ENCODE data around the gene SULF2.

DNA sequence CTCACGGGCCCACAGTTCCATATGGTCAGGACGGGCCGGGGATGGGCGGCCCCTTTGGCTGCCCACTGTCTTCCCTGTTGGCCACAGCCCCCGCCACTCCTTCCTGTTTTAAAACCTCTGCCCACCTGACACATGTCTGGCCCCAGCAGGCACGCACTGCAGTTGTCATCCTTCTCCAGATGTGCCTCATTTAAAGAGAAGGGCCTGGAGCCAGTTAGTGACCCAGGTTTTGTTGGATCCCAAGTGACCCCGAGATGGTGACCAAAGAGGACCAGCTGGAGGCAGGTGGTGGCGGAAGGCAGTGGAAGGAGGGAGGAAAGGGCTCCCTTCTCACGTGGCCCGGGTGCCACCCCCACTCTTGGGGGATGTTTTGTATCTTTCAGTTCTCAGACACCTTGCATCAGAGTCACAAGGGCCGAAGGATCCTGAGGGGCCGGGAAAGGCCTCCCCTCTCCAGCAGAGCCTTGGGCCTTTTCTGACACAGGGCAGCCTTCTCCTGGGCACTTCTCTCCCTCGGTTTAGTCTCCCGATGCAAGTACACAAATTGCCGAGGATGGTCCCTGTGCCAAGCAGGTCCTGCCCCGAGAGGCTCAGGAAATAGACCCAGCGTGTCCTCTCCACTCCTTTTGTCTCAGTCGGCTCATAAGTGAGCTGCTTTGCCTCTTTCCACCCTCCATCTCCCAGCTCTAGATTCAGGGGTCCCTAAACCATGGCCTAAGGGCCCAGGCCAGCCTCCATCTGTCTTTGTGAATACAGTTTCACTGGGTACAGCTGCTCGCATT is 117.6 kb downstream of the SULF2 start:
- TF ChIP-seq, protein P1, sequence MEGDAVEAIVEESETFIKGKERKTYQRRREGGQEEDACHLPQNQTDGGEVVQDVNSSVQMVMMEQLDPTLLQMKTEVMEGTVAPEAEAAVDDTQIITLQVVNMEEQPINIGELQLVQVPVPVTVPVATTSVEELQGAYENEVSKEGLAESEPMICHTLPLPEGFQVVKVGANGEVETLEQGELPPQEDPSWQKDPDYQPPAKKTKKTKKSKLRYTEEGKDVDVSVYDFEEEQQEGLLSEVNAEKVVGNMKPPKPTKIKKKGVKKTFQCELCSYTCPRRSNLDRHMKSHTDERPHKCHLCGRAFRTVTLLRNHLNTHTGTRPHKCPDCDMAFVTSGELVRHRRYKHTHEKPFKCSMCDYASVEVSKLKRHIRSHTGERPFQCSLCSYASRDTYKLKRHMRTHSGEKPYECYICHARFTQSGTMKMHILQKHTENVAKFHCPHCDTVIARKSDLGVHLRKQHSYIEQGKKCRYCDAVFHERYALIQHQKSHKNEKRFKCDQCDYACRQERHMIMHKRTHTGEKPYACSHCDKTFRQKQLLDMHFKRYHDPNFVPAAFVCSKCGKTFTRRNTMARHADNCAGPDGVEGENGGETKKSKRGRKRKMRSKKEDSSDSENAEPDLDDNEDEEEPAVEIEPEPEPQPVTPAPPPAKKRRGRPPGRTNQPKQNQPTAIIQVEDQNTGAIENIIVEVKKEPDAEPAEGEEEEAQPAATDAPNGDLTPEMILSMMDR (conservative IDR thresholded peaks at IDR 0.05) = no peak
- TF ChIP-seq EZH2 (IDR thresholded peaks at IDR 0.05; ENCODE audit: low read depth) = no peak

All from PC-9 (cell line).